Astrocyte of the cerebellum (primary cell): ENCODE measurements around the gene TRIL.

Experiments used
- DNase-seq: peaks from one replicate; pipeline ENCODE4 v3.0.0-alpha.2; 2011; ENCODE audit warnings: low read depth
- H3K4me3 ChIP-seq: 2 replicates; pipeline ENCODE4 v1.5.1; 2011; ENCODE audit warnings: mild to moderate bottlenecking, low read depth, low read length, moderate library complexity
- CTCF ChIP-seq: IDR thresholded peaks from 2 replicates; pipeline ENCODE4 v1.5.1; 2012; ENCODE audit warnings: low read length, low read depth, moderate library complexity, mild to moderate bottlenecking; ENCODE audit errors: missing control alignments
- in situ Hi-C: cut with HindIII; loops from 2 replicates; pipeline ENCODE4 v1.10.0; 2017; ENCODE audit warnings: low sequenced_read_pairs

The TRIL gene

GRCh38 chr7:28958980-28959347, 834 bp upstream of the TRIL start:
- no peak for DNase-seq
- in situ Hi-C loops = no loop called here
- H3K4me3 ChIP-seq = no peak overlapping the region
- no peak for TF ChIP-seq CTCF

- DNase-seq = no peak
- H3K4me3 ChIP-seq = peak overlapping the region; percentile 46
Measured at GRCh38 chr7:28957751-28958234, 337 bp downstream of the TRIL start.

GRCh38 chr7:28957064-28957750, 923 bp downstream of the TRIL start:
- TF ChIP-seq CTCF = no peak
- no peak for DNase-seq
- in situ Hi-C loops = no loop called here
- peak overlapping the region; percentile 46 for H3K4me3 ChIP-seq

More at GRCh38 chr7:28957751-28958234, 337 bp downstream of the TRIL start:
- in situ Hi-C loops = no loop called here
- TF ChIP-seq CTCF = no peak

GRCh38 chr7:28956608-28957063, 1.5 kb downstream of the TRIL start:
- peak; percentile 62 for TF ChIP-seq CTCF
- in situ Hi-C loops = no loop called here
- H3K4me3 ChIP-seq = peak overlapping the region; percentile 46
- DNase-seq = no peak

- in situ Hi-C loops = no loop called here
- TF ChIP-seq CTCF = peak; percentile 74
- no peak for DNase-seq
- H3K4me3 ChIP-seq = peak overlapping the region; percentile 46
Measured at GRCh38 chr7:28955718-28956607, 2.2 kb downstream of the TRIL start.

GRCh38 chr7:28955356-28955717, 2.8 kb downstream of the TRIL start:
- no peak for TF ChIP-seq CTCF
- no peak for DNase-seq
- H3K4me3 ChIP-seq = peak overlapping the region; percentile 46
- in situ Hi-C loops = no loop called here
